ENCODE data around the gene CAMSAP1. TPM values are rescaled to one million over a fixed set of nuclear protein-coding genes. Genes with fewer than 3 reads are reported as not detected.

CAMSAP1 gene
- total and polyA plus RNA-seq, 2 of the 4 experiments (the other 2 are of a cell fraction), result 8.2 to 19.5 TPM

DNA sequence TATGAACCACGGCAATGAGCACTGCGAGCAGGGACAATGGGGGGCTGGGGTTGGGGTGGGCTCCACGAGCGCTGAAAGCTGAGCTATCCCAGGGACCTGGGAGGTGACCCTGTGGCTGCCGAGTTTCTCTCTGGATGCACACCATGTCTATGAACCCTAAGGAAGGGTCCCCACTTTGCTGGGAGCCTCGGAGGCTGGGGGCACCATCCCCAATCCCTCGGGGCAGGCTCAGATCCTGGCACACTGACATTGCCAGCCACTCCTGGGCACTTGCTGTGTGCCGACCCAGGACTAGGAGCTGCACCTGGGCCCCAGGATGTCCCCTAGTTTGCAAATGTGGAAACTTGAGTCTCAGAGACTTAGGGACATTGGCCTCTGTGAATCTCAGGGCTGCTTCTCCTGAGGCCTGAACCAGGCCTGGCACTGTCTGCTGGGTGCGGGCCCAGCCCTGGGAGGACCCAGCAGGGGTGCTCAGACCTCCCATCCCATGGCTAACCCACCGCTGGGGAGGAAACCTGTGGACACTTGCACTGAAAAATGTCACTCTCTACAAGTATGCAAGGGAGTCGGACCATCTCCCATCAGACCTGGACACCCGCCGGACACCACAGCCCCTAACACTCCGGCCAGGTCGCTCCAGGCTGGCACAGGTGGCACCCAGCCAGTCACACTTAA lies 13.0 kb upstream of the CAMSAP1 start:
- peaks cover 25% of the 10 kb centered on the region for H3K9me3 ChIP-seq (ENCODE audit: control insufficient read depth, insufficient read depth, low read length)
- no peak overlapping the region for H3K4me2 ChIP-seq (ENCODE audit: low read depth, low read length)
- H3K18ac ChIP-seq (ENCODE audit: low read depth, low read length), result no peak overlapping the region
- no peak overlapping the region for H2AK5ac ChIP-seq (ENCODE audit: low read depth, low read length)
- POLR2A ChIA-PET (ENCODE audit: unreplicated experiment), result no interaction called here
- no peaks in the 10 kb centered on the region for H4K20me1 ChIP-seq (ENCODE audit: insufficient read depth, low read length)
- dilution Hi-C loops (cut with HindIII; ENCODE audit: low sequenced_read_pairs, unreplicated experiment) (no loop called here), intact Hi-C loops (cut with micrococcal nuclease) (no loop called here), in situ Hi-C loops (cut with MboI; ENCODE audit: low sequenced_read_pairs) (no loop called here)
- ATAC-seq (ENCODE audit: low read depth) (peak; percentile 25), DNase-seq (no peak)
- H3K56ac ChIP-seq (ENCODE audit: extremely low read depth, insufficient read depth, low read length), result no peak overlapping the region
- no peak overlapping the region for H3K23ac ChIP-seq (ENCODE audit: low read depth, low read length)
- no peak overlapping the region for H2BK15ac ChIP-seq (ENCODE audit: low read depth, low read length)
- peaks cover 10% of the 10 kb centered on the region for H3K36me3 ChIP-seq (ENCODE audit: control insufficient read depth, insufficient read depth, low read length)
- H3K4me3 ChIP-seq (ENCODE audit: insufficient read depth, low read depth, low read length), result no peak overlapping the region
- H3K9me1 ChIP-seq (ENCODE audit: insufficient read depth, low read length), result peaks cover 4% of the 10 kb centered on the region; the same call in 1 of the 2 replicates
- H2AK9ac ChIP-seq (replicated peaks; ENCODE audit: low read depth, low read length, poor library complexity), result peak overlapping the region; percentile 21
- no peaks in the 10 kb centered on the region for H3K4me1 ChIP-seq (ENCODE audit: control insufficient read depth, insufficient read depth, low read length)
- no peak overlapping the region for H2BK5ac ChIP-seq (ENCODE audit: low read depth, low read length, poor library complexity, severe bottlenecking)
- no peak overlapping the region for H2BK20ac ChIP-seq (ENCODE audit: low read depth, low read length)
- H3K27me3 ChIP-seq (ENCODE audit: control insufficient read depth, insufficient read depth, low read length), result no peaks in the 10 kb centered on the region
- H2BK120ac ChIP-seq (ENCODE audit: low read depth, low read length), result no peak overlapping the region
- H3K14ac ChIP-seq (replicated peaks; ENCODE audit: low read depth, low read length), result no peak overlapping the region
- no peaks in the 10 kb centered on the region for H3K79me1 ChIP-seq (ENCODE audit: low read depth in 1 of 2, low read length in 2 of 2)
- no peak overlapping the region for H3K27ac ChIP-seq (ENCODE audit: insufficient read depth, low read length)
- WGBS, 2 experiments (ENCODE audit: extremely low coverage in 2 of 2, insufficient read length in 1 of 2), result 87% methylated on average over 3 of the region's 15 CpGs; no CpG with 5 or more reads in 1 of the 2 experiments
- TF ChIP-seq RCOR1 (IDR thresholded peaks at IDR 0.05; ENCODE audit: insufficient replicate concordance, low read length) (no peak), SMC3 (IDR thresholded peaks at IDR 0.05; ENCODE audit: low read depth, low read length) (no peak), NFE2L2 (IDR thresholded peaks at IDR 0.05; ENCODE audit: low read depth, low read length) (no peak), RAD21 (IDR thresholded peaks at IDR 0.05; ENCODE audit: low read length) (no peak), FOS (IDR thresholded peaks at IDR 0.05; ENCODE audit: low read depth, low read length) (no peak), CHD1 (IDR thresholded peaks at IDR 0.05; ENCODE audit: low read depth, low read length) (no peak), MAZ (IDR thresholded peaks at IDR 0.05; ENCODE audit: borderline replicate concordance, low read depth, low read length) (no peak), RFX5 (IDR thresholded peaks at IDR 0.05; ENCODE audit: low read depth, low read length) (no peak), POLR2A (IDR thresholded peaks at IDR 0.05; ENCODE audit: low read depth, low read length) (no peak), MXI1 (IDR thresholded peaks at IDR 0.05; ENCODE audit: borderline replicate concordance, low read depth, low read length) (no peak), MAFK (IDR thresholded peaks at IDR 0.05; ENCODE audit: low read depth, low read length) (no peak), CEBPB (IDR thresholded peaks at IDR 0.05; ENCODE audit: low read depth, low read length) (no peak), BHLHE40 (IDR thresholded peaks at IDR 0.05; ENCODE audit: low read depth, low read length) (no peak)
- TF ChIP-seq, protein P1, sequence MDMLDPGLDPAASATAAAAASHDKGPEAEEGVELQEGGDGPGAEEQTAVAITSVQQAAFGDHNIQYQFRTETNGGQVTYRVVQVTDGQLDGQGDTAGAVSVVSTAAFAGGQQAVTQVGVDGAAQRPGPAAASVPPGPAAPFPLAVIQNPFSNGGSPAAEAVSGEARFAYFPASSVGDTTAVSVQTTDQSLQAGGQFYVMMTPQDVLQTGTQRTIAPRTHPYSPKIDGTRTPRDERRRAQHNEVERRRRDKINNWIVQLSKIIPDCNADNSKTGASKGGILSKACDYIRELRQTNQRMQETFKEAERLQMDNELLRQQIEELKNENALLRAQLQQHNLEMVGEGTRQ (IDR thresholded peaks at IDR 0.05; ENCODE audit: low read depth, low read length), result no peak
- TF ChIP-seq, protein P2, sequence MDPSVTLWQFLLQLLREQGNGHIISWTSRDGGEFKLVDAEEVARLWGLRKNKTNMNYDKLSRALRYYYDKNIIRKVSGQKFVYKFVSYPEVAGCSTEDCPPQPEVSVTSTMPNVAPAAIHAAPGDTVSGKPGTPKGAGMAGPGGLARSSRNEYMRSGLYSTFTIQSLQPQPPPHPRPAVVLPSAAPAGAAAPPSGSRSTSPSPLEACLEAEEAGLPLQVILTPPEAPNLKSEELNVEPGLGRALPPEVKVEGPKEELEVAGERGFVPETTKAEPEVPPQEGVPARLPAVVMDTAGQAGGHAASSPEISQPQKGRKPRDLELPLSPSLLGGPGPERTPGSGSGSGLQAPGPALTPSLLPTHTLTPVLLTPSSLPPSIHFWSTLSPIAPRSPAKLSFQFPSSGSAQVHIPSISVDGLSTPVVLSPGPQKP (IDR thresholded peaks at IDR 0.05; ENCODE audit: borderline replicate concordance, low read depth, low read length), result no peak
- TF ChIP-seq, protein P3, sequence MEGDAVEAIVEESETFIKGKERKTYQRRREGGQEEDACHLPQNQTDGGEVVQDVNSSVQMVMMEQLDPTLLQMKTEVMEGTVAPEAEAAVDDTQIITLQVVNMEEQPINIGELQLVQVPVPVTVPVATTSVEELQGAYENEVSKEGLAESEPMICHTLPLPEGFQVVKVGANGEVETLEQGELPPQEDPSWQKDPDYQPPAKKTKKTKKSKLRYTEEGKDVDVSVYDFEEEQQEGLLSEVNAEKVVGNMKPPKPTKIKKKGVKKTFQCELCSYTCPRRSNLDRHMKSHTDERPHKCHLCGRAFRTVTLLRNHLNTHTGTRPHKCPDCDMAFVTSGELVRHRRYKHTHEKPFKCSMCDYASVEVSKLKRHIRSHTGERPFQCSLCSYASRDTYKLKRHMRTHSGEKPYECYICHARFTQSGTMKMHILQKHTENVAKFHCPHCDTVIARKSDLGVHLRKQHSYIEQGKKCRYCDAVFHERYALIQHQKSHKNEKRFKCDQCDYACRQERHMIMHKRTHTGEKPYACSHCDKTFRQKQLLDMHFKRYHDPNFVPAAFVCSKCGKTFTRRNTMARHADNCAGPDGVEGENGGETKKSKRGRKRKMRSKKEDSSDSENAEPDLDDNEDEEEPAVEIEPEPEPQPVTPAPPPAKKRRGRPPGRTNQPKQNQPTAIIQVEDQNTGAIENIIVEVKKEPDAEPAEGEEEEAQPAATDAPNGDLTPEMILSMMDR (conservative IDR thresholded peaks at IDR 0.05; ENCODE audit: low read depth, low read length), result no peak
- no peak overlapping the region for H4K8ac ChIP-seq (ENCODE audit: low read depth in 2 of 2, low read length in 2 of 2)
- H2AFZ ChIP-seq (replicated peaks; ENCODE audit: low read length, poor library complexity), result no peak overlapping the region
- no peak overlapping the region for H4K91ac ChIP-seq (ENCODE audit: insufficient read depth, low read depth, low read length)
- no peak overlapping the region for H4K5ac ChIP-seq (ENCODE audit: low read depth, low read length)
- H3K9ac ChIP-seq (ENCODE audit: low read depth, low read length), result no peak overlapping the region
- CTCF ChIA-PET, result no interaction called here
- H3K4ac ChIP-seq (ENCODE audit: low read depth, low read length), result no peak overlapping the region
- no TSS peak for BruUV-seq (replicated peaks)

Data from IMR-90 (cell line).